SHP77 (cell line): ENCODE measurements around the gene CRB3.

ENCODE experiments used
- DNase-seq, 2 experiments: peaks; one replicate each; lab custom pipeline; 2025; lab: John Stamatoyannopoulos, UW

CRB3 gene

GRCh38 chr19:6433165-6433564 is 30.9 kb upstream of the CRB3 start:
- no peak for DNase-seq

- DNase-seq = no peak
These were observed 30.4 kb upstream of the CRB3 start, which contains the start of gene SLC25A41 for GRCh38 chr19:6433663-6434062. Gene SLC25A41, minus strand, starts transcription at chr19:6433763. Its CDS starts 70 bp downstream, at chr19:6433693.

GRCh38 chr19:6439743-6440142 is 24.3 kb upstream of the CRB3 start:
- DNase-seq = no peak

GRCh38 chr19:6440905-6441304 is 23.2 kb upstream of the CRB3 start:
- no peak for DNase-seq

GRCh38 chr19:6442087-6442688 is 21.9 kb upstream of the CRB3 start:
- no peak for DNase-seq

- no peak for DNase-seq
These were observed 20.1 kb upstream of the CRB3 start for GRCh38 chr19:6443986-6444385.

GRCh38 chr19:6446452-6446851 is 17.6 kb upstream of the CRB3 start:
- DNase-seq = no peak

GRCh38 chr19:6448045-6448444 is 16.0 kb upstream of the CRB3 start:
- DNase-seq = no peak

GRCh38 chr19:6450166-6450565 is 13.9 kb upstream of the CRB3 start:
- DNase-seq = no peak

GRCh38 chr19:6451583-6452222 is 12.4 kb upstream of the CRB3 start:
- no peak for DNase-seq

- no peak for DNase-seq
These were observed 11.9 kb upstream of the CRB3 start for GRCh38 chr19:6452223-6452614.

GRCh38 chr19:6452899-6453298 is 11.2 kb upstream of the CRB3 start:
- no peak for DNase-seq

- no peak for DNase-seq
These were observed 10.0 kb upstream of the CRB3 start for GRCh38 chr19:6453951-6454565.

- DNase-seq = no peak
These were observed 8.1 kb upstream of the CRB3 start for GRCh38 chr19:6455924-6456323.

GRCh38 chr19:6457958-6458694 is 5.9 kb upstream of the CRB3 start:
- no peak for DNase-seq

GRCh38 chr19:6458695-6459261 is 5.3 kb upstream of the CRB3 start:
- no peak for DNase-seq

GRCh38 chr19:6459262-6460098 is 4.6 kb upstream of the CRB3 start, which contains the start of gene SLC25A23:
Gene SLC25A23, minus strand, starts transcription at chr19:6459792. Its CDS starts 164 bp downstream, at chr19:6459628.
- DNase-seq = peak; percentile 41 to 54

- DNase-seq = peak; percentile 92 to 95
These were observed 3.8 kb upstream of the CRB3 start for GRCh38 chr19:6460099-6460884.

- DNase-seq = no peak
These were observed 935 bp downstream of the CRB3 start for GRCh38 chr19:6465006-6465405.

- DNase-seq = no peak
These were observed 1.6 kb downstream of the CRB3 start for GRCh38 chr19:6465663-6466062.
